Measurements from ENCODE around the gene RNF5. TPM values are rescaled to one million over a fixed set of nuclear protein-coding genes. Genes with fewer than 3 reads are reported as not detected.

The RNF5 gene
- total RNA-seq, 2 donors from 2014 or later = 98.6 to 129 TPM

GRCh38 chr6:32152769-32153563 is 25.2 kb upstream of the RNF5 start:
- 12% methylated on average over 35 of the region's 35 CpGs for WGBS
- Histone ChIP-seq H3K9me3 (no peaks in the 10 kb centered on the region), H3K36me3 (peaks cover 0 to 5% of the 10 kb centered on the region in 2 donors), H3K4me3 (peak overlapping the region; percentile 53 to 61), H3K27ac (peak overlapping the region; percentile 88 to 89), H3K27me3 (replicated peaks; ENCODE audit: insufficient read depth) (no peaks in the 10 kb centered on the region), H3K4me1 (replicated peaks) (peaks cover 14% of the 10 kb centered on the region)
- no peak for TF ChIP-seq POLR2A (IDR thresholded peaks at IDR 0.05)
- no peak for TF ChIP-seq POLR2AphosphoS5 (IDR thresholded peaks at IDR 0.05)
- no peak for TF ChIP-seq CTCF (IDR thresholded peaks at IDR 0.05)
- no peak for DNase-seq (ENCODE audit: low spot score)
- intact Hi-C loops (cut with DNase I) = loop anchor here (10.0 kb wide), 2 partner anchors 188 to 248 kb away; partner anchors contain the start of gene ZBTB12

GRCh38 chr6:32153564-32154513 is 24.4 kb upstream of the RNF5 start, which contains the start of gene PPT2:
TSS of gene PPT2 (plus strand) at chr6:32154141. CDS start at chr6:32154595, 454 bp downstream.
- Histone ChIP-seq H3K4me1 (replicated peaks) (peaks cover 14% of the 10 kb centered on the region), H3K27me3 (replicated peaks; ENCODE audit: insufficient read depth) (no peaks in the 10 kb centered on the region), H3K27ac (peak within 1 kb of the TSS; percentile 88 to 89), H3K4me3 (peak within 1 kb of the TSS; percentile 53 to 61), H3K36me3 (peaks cover 0 to 5% of the 10 kb centered on the region in 2 donors), H3K9me3 (no peaks in the 10 kb centered on the region)
- TF ChIP-seq POLR2A (IDR thresholded peaks at IDR 0.05) (peak; percentile 39), POLR2AphosphoS5 (IDR thresholded peaks at IDR 0.05) (peak; percentile 88), CTCF (IDR thresholded peaks at IDR 0.05) (peak in 3 of 4 experiments; percentile 10 to 38 (median 28))
- under 1% methylated on average over 47 of the region's 52 CpGs for WGBS
- DNase-seq (ENCODE audit: low spot score) = peak; percentile 80
- intact Hi-C loops (cut with DNase I) = loop anchor here (1.0 to 10.0 kb wide), 3 partner anchors 36 to 249 kb away; partner anchors contain the start of gene ZBTB12

GRCh38 chr6:32154514-32155161 is 23.6 kb upstream of the RNF5 start:
- intact Hi-C loops (cut with DNase I) = loop anchor here (1.0 to 10.0 kb wide), 3 partner anchors 36 to 250 kb away; partner anchors contain the start of gene ZBTB12
- peak; percentile 79 for DNase-seq (ENCODE audit: low spot score)

More at GRCh38 chr6:32154514-32155161, 23.6 kb upstream of the RNF5 start:
- WGBS = 2% methylated on average over 31 of the region's 34 CpGs
- Histone ChIP-seq H3K27me3 (replicated peaks; ENCODE audit: insufficient read depth) (no peaks in the 10 kb centered on the region), H3K4me3 (peak overlapping the region; percentile 53 to 61), H3K4me1 (replicated peaks) (peaks cover 14% of the 10 kb centered on the region), H3K9me3 (no peaks in the 10 kb centered on the region), H3K27ac (peak overlapping the region; percentile 88 to 89), H3K36me3 (peaks cover 0 to 5% of the 10 kb centered on the region in 2 donors)
- TF ChIP-seq CTCF (IDR thresholded peaks at IDR 0.05) = peak; percentile 27 to 87 (median 70)
- peak; percentile 54 for TF ChIP-seq POLR2AphosphoS5 (IDR thresholded peaks at IDR 0.05)
- peak; percentile 28 for TF ChIP-seq POLR2A (IDR thresholded peaks at IDR 0.05)
